ENCODE results near the gene MESP2. TPM values are rescaled to one million over a fixed set of nuclear protein-coding genes. Genes with fewer than 3 reads are reported as not detected.

MESP2 gene
- total RNA-seq, 2 experiments from 2014 or later: not detected

- Mint-ChIP-seq H3K27me3 (peaks cover 30% of the 10 kb centered on the region), H3K9me3 (peaks cover 8% of the 10 kb centered on the region), H3K4me3 (no peak overlapping the region), H3K4me1 (ENCODE audit: low read depth) (no peaks in the 10 kb centered on the region), H3K36me3 (ENCODE audit: low read depth) (no peaks in the 10 kb centered on the region), H3K27ac (no peak overlapping the region)
- intact Hi-C loops (cut with DNase I, micrococcal nuclease): no loop called here
- H3K36me3 ChIP-seq (ENCODE audit: insufficient read depth, low read length): no peaks in the 10 kb centered on the region
- ChIA-PET POLR2A (no interaction called here), CTCF (no interaction called here)
- DNase-seq: no peak
- ATAC-seq (ENCODE audit: poor library complexity): no peak
- peaks cover 3 to 11% of the 10 kb centered on the region in 2 experiments for H3K9me3 ChIP-seq (ENCODE audit: control insufficient read depth in 1 of 2, insufficient read depth in 1 of 2, low read length in 2 of 2)
- no peak overlapping the region for H3K4me3 ChIP-seq (ENCODE audit: low read length)
- H3K27me3 ChIP-seq (ENCODE audit: control insufficient read depth in 1 of 2, insufficient read depth in 2 of 2, low read length in 2 of 2): no peaks in the 10 kb centered on the region
- peaks cover 10% of the 10 kb centered on the region for H3K4me1 ChIP-seq (ENCODE audit: insufficient read depth, low read length)
- no peak overlapping the region for H3K27ac ChIP-seq (ENCODE audit: low read depth in 1 of 2, low read length in 2 of 2)
- no peak for TF ChIP-seq CTCF (IDR thresholded peaks at IDR 0.05)
These were observed 7.2 kb downstream of the MESP2 start for GRCh38 chr15:89783111-89783860.

DNA sequence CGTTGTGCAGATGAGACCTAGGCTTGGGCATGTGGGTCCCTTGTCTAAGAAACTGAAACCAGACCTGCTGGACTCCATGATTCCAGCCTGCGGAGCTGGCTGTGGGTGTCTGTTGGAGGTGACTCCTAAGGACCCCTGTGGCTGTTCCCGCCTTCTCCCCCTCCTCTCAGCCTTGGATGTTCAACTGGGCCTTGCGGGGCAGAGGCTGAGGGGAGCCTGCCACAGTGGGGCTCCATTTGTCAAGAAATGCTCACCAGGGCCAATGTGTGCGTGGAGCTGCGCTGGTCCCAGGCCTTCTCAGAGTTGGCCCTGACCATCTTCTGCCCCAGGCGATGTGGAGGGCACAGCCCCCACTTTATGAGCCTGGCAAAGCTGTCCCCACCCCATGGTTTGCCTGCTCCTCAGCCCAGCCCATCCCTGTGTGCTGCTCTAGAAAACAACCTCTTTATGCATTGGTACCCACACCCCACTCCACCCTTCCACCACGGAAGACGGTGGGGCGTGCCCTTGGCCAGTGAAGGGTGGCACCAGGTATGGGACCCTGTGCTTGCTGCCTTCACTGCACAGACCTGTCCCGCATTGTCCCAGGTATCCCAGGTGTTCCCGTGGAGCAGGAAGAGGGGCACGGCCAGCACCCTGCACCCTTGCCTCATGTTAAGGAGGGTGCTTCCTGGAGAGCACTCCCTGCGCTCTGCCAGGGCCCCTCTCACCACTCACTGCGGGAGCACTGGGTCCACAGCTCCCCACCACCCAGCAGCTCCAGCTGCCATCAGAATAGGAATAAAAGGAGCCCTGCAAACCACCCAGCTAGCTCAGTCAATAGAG lies 7.9 kb downstream of the MESP2 start:
- Mint-ChIP-seq H3K9me3 (peaks cover 8% of the 10 kb centered on the region), H3K4me3 (no peak overlapping the region), H3K27me3 (peaks cover 24% of the 10 kb centered on the region), H3K36me3 (ENCODE audit: low read depth) (no peaks in the 10 kb centered on the region), H3K27ac (no peak overlapping the region), H3K4me1 (ENCODE audit: low read depth) (no peaks in the 10 kb centered on the region)
- H3K27ac ChIP-seq (ENCODE audit: low read depth in 1 of 2, low read length in 2 of 2): no peak overlapping the region
- no peak overlapping the region for H3K4me3 ChIP-seq (ENCODE audit: low read length)
- peaks cover 3 to 13% of the 10 kb centered on the region in 2 experiments for H3K9me3 ChIP-seq (ENCODE audit: control insufficient read depth in 1 of 2, insufficient read depth in 1 of 2, low read length in 2 of 2)
- intact Hi-C loops (cut with DNase I, micrococcal nuclease): no loop called here
- no peak for TF ChIP-seq CTCF (IDR thresholded peaks at IDR 0.05)
- DNase-seq (no peak), ATAC-seq (ENCODE audit: poor library complexity) (no peak)
- H3K27me3 ChIP-seq (ENCODE audit: control insufficient read depth in 1 of 2, insufficient read depth in 2 of 2, low read length in 2 of 2): no peaks in the 10 kb centered on the region
- POLR2A ChIA-PET: no interaction called here
- CTCF ChIA-PET: no interaction called here
- H3K36me3 ChIP-seq (ENCODE audit: insufficient read depth, low read length): no peaks in the 10 kb centered on the region
- H3K4me1 ChIP-seq (ENCODE audit: insufficient read depth, low read length): peaks cover 10% of the 10 kb centered on the region

DNA sequence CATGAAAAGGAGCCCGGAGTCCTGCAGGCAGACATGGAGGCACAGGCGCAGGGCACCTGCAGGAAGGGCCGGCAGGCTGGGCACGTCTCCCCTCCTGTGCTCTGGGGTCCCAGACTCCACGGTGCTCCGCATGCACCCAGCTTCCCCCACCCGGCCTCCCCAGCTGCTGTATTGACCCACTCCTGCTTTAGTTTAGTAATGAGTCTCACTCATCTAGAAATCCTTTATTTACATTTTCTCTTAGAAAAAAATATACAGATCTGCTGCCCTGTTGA lies 8.5 kb downstream of the MESP2 start:
- H3K36me3 ChIP-seq (ENCODE audit: insufficient read depth, low read length): no peaks in the 10 kb centered on the region
- Mint-ChIP-seq H3K9me3 (peaks cover 8% of the 10 kb centered on the region), H3K36me3 (ENCODE audit: low read depth) (no peaks in the 10 kb centered on the region), H3K27me3 (peaks cover 20% of the 10 kb centered on the region), H3K4me3 (no peak overlapping the region), H3K27ac (no peak overlapping the region), H3K4me1 (ENCODE audit: low read depth) (no peaks in the 10 kb centered on the region)
- TF ChIP-seq CTCF (IDR thresholded peaks at IDR 0.05): no peak
- H3K9me3 ChIP-seq (ENCODE audit: control insufficient read depth in 1 of 2, insufficient read depth in 1 of 2, low read length in 2 of 2): peaks cover 3 to 13% of the 10 kb centered on the region in 2 experiments
- intact Hi-C loops (cut with DNase I, micrococcal nuclease): no loop called here
- POLR2A ChIA-PET: no interaction called here
- H3K4me3 ChIP-seq (ENCODE audit: low read length): no peak overlapping the region
- ATAC-seq (ENCODE audit: poor library complexity) (no peak), DNase-seq (no peak)
- H3K4me1 ChIP-seq (ENCODE audit: insufficient read depth, low read length): peaks cover 10% of the 10 kb centered on the region
- H3K27me3 ChIP-seq (ENCODE audit: control insufficient read depth in 1 of 2, insufficient read depth in 2 of 2, low read length in 2 of 2): no peaks in the 10 kb centered on the region
- no peak overlapping the region for H3K27ac ChIP-seq (ENCODE audit: low read depth in 1 of 2, low read length in 2 of 2)
- CTCF ChIA-PET: no interaction called here
